ENCODE results near the gene CIAO3.
"Not testable (repeated sequence)": the region's sequence is repeated elsewhere in the genome, so short reads cannot be mapped to it uniquely, and the experiment has no call there.

CIAO3 gene

DNA sequence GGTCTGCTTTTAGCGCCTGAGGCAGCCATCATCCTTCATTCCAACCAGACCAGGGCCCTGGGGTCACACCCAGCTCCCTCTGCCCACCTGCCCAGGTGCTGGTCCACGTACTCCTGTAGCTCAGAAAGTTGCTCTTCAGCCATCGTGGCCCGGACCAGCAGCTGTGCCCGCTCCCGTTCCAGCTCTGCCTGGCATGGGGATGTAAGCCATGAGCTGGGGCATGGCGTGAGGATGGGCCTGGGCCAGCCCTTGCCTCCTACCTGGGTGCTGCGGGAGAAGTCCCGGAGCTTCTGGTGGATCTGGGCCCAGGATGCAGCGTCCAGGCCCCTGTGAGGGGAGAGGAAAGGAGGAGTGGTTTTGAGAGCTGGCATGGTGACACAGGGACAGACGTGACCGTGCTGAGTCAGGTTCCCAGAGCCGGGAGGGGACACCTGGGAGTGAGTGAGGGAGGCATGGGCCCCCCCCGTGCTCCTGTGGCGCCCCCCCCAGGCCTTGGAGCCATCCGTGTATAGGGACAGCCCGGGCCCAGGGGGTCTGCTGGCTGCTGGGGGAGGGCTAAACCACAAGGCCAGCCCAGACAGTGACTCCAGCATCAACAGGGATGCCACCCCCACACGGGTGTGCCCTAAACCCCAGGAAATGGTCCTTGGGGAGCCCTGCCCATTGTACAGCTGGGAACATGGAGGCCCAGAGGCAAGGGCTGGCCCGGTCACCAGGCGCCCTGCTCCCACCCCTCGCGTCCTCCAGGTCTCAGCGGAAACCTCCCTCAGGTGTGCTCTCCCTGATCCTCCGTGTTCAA lies 17.8 kb downstream of the CIAO3 start:
- DNase-seq: peak; percentile 35

DNA sequence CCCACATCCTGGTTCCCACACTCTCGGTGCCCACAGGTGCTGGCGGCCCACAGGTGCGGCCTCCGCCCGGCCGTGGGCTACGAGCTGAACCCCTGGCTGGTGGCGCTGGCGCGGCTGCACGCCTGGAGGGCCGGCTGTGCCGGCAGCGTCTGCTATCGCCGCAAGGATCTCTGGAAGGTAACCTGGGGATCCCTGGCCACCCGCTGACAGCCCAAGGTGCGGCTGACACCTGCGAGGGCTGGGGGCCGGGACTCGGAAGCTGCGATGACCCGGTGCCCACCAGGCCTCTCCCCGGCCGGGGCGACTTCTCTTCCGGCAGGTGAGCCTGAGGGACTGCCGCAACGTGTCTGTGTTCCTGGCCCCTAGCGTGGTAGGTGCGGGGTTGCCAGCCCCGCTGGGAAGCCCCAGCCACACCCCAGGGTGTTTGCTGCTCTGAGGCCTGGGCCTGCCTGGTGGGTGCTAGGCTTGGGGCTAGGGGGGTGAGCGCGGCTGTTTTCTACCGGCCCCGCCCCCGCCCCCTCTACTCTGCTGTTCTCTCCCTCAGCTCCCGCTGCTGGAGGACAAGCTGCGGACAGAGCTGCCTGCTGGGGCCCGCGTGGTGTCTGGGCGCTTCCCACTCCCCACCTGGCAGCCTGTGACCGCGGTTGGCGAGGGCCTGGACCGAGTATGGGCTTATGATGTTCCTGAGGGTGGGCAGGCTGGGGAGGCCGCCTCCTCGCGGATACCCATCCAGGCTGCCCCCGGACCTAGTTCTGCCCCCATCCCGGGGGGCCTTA lies 18.8 kb downstream of the CIAO3 start:
- peak; percentile 43 for DNase-seq

DNA sequence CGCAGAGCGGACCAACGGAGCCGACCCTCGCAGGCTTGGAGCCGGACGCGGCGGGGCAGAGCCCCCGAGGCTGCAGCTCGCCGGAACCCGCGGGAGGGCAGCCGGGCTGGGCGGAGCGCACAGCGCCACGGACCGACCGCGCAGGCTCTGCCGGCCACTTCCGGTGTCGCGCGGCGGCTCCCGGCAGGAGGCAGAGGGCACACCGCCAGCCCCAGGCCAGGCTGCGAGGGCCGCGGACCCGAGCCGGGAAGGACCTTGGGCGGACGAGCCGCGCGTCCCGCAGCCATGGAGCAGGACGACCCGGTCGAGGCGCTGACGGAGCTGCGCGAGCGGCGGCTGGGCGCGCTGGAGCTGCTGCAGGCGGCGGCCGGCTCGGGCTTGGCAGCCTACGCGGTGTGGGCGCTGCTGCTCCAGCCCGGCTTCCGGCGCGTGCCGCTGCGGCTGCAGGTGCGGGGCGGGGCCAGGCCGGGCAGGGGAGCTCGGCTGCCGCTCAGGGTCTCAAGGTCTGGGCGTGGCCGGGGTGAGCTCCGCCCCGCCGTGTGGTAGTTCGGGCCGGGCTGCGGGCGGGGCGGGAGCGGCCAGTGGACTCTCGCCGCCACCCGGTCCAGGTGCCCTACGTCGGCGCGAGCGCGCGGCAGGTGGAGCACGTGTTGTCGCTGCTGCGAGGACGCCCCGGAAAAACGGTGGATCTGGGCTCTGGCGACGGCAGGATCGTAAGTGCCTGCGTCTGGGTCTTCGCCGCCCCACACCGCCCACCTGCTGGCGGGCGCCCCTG lies 19.6 kb downstream of the CIAO3 start, which contains the start of gene ANTKMT:
Gene ANTKMT (plus strand): TSS at position 157 of the 775 bp plus-strand sequence. CDS start 129 bp downstream, at position 286.
- DNase-seq: peak; percentile 80

DNA sequence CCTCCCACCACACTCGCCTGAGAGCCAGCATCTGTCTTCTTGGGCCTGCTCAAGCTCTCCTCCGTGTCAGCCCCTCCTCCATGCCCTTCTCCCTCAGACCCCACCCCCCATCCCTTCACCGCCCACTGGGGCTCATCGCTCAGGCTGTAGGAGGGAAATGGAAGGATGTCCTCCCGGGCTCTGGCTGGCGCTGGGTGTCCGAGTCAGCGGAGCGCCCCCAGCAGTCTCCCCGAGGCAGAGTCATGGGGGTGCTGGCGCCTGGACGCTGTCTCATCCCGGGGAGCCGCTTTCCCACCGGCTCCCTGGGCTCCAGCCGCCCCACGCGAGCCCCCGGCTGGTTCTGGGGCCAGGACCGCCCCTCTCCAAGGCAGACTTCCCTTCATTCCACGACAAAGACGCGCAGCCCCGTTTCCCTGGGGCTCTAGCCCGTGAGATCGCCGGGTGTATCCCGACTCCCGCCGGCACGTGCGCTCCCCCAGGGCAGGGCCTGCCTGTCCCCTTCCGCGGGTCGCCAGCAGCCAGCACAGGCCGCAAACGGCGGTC lies 20.3 kb downstream of the CIAO3 start:
- DNase-seq: peak; percentile 86

DNA sequence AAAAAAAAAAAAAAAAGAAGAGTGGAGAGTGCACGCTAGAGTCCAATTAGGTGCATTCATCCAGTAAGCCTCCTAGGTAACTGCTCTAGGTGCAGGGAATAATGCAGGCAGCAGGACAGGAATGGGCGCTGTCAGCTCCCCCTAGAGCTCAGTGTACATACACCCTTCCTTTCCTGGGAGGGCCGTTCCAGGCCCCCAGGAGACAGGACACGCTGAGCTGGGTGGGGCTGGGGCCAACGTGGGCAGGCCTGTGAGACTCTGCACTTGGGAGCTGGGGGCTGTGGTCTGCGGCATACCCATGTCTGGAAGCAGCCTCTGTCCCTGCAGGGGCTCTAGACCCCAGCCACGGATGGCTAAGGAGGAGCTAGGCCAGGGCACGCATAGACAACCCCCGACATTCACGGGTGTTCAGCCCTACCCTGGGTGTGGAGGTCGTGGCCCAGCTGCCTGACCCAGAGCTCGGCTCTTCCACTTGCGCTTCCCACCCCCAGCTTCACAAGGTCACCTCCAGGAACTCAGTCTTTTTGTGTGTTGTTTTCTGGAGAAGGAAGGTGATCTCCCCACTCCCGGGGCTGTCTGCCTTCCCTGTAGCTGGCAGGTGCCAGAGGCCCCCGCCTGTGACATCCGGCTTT lies 20.9 kb downstream of the CIAO3 start:
- DNase-seq: no peak

DNA sequence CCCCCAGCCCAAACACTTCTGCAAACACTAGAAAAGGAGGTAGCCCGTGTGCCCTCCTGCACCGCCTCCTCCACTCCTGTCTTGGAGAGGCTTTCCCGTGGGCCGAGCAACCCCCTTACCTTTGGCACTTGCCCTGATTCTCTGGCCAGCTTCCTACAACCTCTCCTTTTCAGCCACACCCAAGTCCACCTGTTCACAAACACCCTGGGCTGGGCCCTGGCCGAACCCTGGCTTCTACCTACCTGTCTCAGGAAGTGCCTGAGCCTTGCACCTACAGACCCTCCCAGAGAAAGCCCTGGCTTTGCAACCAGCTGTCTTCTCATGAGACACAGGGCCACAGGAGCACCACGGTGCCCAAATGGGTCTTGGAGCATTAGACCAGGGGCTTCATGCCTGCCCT lies 21.9 kb downstream of the CIAO3 start:
- DNase-seq: no peak

DNA sequence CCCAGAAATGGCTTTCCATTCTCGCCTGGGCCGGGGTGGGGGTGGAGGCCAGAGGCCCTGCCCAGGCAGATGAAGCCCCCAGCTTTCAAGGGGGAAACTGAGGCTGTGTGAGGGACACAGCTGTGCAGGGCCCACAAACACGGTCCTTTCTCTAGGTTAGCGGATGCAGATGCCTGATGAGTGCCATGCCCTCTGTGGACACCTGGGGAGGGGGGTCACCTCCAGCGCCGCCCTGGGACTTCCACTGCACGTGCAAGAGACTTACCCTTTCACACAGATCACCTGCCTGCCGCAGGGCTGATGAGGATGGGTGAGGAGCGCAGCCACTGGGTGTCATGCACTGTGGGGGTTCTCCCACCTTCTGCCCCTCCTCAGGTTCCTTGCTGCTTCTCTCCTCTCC lies 22.4 kb downstream of the CIAO3 start:
- no peak for DNase-seq

DNA sequence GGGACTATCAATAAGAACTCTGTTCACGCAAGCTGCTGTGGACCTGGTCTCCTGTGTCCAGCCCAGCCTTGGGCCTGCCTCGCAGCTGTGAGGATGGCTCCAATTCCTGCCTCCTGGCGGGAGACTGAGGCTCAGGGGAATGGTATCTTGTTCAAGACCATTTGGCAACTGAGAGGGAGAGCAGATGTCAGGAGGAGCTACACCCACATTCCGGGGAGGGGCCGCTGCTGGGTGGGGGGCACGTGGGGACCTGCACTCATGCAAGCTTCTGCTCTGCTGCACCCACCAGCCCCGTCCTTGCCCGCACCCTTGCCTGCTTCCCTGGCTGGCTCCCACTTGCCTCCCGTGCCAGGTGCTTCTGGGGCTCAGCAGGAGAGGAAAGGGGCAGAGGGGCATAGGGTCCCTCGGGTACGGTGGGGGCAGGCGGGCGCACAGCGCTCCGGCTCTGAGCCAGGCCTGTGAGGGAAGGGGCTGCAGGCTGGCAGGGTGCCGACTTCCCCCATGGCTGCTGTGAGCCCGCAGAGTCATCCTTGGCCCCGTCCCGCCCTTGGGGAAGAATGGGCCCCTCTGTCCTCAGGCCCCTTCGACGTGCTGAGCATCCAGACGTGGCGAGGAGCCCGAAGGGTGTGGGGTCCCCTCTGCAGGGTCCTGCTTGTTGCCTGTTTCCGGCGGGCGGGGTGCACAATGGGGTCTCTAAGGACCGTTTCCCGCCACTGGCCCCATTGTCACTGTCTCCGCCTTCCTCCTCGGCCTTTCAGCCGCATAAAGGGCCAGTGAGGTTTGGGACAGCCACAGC lies 23.1 kb downstream of the CIAO3 start:
- DNase-seq: no peak

DNA sequence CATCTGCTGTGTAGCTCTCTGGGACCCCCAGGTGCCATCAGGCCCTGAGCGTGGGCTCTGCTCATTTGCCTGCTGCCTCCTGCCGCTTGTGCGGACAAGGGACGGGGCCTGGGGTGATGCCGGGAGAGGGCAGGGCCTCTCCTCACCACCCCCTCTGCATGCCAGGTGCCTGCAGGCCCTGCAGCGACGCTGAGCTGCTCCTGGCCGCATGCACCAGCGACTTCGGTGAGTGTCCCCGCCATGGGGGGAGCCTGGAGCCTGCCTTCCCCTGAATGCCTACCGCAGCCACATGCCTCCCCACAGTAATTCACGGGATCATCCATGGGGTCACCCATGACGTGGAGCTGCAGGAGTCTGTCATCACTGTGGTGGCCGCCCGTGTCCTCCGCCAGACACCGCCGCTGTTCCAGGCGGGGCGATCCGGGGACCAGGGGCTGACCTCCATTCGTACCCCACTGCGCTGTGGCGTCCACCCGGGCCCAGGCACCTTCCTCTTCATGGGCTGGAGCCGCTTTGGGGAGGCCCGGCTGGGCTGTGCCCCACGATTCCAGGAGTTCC lies 23.9 kb downstream of the CIAO3 start:
- no peak for DNase-seq

DNA sequence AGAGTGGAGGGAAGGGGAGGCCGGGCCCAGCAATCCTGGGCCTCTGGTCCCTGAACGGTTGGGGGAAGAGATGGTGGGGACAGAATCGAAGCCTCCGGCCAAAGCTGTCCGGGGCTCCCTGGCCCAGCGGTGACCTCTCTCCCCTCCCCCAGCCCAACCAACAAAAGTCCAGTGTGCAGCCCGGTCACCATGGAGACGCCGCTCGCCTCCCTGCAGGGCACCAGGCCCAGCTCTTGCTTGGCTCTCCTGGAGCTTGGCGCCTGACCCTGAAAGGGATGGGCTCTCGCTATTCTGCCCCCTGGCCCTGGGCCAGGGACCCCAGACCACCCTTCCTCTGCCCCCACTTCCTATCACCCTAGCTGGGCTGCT lies 24.6 kb downstream of the CIAO3 start:
- no peak for DNase-seq

DNA sequence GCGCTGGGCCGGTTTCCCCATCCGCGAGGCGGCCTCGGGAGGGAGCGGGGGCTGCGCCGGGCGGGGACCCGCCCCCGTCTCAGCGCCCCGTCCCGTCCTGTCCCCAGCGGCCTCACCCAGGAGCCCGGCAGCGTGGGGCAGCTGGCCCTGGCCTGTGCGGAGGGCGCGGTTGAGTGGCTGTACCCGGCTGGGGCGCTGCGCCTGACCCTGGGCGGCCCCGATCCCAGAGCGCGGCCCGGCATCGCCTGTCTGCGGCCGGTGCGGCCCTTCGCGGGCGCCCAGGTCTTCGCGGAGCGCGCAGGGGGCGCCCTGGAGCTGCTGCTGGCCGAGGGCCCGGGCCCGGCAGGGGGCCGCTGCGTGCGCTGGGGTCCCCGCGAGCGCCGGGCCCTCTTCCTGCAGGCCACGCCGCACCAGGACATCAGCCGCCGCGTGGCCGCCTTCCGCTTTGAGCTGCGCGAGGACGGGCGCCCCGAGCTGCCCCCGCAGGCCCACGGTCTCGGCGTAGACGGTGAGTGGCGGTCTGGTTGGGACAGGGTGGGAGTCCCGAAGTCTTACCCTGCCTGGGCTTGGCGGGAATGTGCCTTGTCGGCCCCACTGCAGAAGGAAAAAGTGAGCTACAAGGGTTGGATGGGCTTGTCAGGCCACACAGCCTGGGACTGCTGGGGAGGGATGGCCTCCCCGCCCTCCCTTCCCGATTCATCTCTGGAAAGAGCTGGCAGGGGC lies 25.2 kb downstream of the CIAO3 start:
- no peak for DNase-seq

DNA sequence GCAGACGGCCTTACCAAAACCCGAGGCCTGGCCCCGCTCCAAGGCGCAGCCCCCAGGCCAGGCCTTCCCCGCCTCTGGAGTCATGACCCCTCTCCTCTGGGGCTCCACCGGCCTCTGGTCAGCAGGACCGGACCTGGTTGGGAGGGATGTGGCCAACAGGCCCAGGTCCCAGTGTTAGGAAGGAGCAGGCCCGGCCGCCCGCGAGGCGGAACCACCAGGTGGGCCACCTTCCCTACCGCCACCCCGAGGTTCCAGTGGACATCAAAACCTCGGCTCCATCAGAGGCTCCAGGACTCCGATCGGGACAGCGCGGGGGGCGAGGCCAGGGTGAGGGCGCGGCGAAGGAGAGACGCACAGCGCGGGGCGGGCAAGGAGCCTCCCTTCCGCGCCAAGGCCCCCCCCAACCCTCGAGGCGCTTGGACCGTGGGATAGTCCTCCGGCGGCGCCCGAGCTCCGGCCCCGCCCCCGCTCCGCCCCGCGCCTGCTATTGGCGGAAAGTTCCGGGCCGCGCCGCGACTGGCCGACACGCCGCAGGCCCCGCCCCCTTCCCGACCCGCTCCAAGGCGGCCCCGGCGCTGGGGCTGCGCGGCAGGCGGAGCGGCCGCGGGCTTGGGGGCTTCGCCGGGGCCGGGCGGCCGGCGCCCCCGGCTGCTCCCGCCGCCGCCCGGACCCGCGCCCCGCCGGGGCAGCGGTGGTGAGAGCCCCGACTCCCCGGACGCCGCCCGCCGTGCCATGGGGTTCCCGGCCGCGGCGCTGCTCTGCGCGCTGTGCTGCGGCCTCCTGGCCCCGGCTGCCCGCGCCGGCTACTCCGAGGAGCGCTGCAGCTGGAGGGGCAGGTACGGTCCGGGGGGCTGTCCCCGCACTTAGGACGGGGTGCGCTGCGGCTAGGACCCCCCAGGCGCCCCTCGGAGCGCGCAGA lies 26.0 kb downstream of the CIAO3 start, which contains the start of gene METRN:
Gene METRN (plus strand): TSS at position 561 of the 919 bp plus-strand sequence. CDS start 172 bp downstream, at position 733.
- peak; percentile 92 for DNase-seq

DNA sequence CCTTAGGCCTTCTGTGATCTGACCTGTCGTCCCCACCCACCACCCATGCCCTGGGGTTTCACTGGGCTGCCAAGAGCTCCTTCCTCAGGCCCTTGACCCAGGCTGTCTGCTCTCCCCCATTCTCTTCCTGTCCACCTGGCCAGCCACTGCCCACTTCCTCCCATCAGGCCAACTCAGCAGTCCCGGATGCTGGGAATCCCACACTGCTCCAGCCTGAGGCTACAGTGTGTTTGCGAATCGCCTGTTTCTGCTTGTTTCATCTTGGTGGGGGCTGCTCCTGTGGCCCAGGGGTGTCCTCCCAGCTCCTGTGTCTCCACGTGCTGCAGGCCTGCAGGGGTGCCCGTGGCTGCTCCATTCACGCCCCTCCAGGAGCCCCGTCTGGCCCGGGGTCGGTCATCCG lies 26.7 kb downstream of the CIAO3 start:
- DNase-seq: no peak

DNA sequence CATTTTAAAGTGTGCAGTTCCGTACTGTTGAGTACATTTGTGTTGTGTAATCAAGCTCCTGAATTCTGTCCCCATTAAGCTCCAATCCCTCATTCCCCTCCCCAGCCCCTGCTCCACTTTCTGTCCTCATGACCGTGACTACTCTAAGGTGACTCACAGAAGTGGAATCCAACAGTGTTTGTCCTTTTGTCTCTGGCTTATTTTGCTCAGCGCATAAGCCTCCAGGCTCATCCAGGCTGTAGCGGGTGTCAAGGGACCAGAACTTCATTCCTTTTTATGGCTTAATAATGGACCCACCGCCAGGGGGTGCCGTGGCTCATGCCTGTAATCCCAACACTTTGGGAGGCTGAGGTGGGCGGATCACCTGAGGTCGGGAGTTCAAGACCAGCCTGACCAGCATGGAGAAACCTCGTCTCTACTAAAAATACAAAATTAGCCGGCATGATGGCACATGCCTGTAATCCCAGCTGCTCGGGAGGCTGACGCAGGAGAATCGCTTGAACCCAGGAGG lies 28.0 kb downstream of the CIAO3 start:
- not testable (repeated sequence) for DNase-seq

DNA sequence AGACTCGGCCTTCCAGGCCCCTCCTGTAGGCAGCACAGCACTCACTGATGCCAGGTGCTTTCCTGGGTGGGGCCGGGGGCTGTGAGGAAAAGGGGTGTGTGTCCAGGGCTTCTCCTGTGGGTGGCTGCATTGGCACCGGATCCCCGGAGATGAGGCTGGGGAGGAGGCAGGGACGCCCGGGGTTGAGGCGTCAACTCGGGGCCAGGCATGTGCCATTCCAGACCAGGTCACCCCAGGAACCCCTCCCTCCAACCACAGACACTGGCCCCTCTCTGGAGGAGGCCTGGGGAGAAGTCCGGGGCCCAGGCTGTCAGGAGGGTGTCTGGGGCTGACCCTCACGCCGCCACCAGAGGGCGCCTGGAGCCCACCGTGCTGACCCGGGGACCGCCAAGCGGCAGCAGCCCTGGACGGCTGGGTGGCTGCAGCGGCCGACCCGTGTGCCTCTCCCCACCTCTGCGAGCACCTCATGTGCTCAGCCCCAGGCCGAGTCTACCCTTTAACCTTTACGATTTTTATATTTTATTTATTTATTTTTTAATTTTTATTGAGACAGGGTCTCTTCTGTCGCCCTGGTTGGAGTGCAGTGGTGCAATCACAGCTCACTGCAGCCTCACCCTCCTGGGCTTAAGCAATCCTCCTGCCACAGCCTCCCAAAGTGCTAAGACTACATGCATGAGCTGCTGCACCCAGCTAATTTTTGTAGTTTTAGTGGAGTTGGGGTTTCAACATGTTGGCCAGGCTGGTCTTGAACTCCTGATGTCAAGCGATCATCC lies 29.1 kb downstream of the CIAO3 start:
- DNase-seq: peak; percentile 82

DNA sequence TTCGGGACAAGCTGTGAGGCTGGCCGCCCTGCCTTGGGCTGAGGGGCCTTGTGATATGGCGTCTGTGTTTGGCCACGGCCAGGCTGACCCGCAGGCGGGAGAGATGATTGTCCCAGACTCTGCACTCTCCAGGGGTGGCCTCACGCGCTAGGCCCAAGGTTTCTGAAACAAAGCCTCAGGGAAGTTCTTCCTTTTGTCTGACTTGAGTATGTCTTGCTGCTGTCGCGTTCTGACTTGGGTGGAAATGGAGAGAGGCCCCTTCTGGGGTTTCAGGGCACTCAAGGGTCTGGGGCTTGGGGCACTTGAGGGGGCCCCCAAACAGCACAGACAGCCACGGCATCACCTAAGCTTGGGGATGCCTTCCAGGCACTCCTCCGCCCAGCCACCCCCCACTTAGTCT lies 29.7 kb downstream of the CIAO3 start:
- no peak for DNase-seq

DNA sequence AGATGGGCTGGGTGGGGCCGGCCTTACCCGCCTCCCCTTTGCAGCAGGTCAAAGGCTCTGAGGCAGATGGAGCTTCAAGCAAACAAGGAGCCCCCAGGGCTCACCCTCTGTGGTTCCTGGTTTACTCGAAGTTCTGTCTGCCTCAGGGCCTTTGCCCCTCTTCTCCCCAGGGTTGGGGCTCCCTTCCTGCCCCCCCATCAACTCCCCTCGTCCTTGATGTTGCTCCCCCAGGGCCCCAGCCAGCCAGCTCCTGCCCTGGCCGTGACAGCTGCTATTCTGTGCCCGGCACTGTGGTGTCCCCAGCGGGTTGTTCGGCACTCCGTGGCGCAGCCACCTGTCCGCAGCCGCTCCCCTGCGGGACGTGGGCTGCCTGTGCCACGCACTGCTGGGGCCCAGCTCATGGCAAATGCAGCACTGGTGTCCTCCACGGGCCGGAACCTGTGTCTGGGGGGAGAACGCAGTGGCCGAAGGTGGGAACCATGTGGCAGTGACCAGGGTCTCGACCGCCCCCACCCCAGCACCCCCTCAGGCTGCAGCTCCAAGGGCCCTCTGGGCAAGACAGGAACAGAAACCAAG lies 30.2 kb downstream of the CIAO3 start:
- DNase-seq: no peak
